Thoracic aorta (tissue), 2 donors: ENCODE measurements around the gene EXO1. TPM values are rescaled to one million over a fixed set of nuclear protein-coding genes. Genes with fewer than 3 reads are reported as not detected.
A peak's percentile ranks its signal among the peaks of the same experiment; 100 is the strongest.
"Not testable (repeated sequence)": the region's sequence is repeated elsewhere in the genome, so short reads cannot be mapped to it uniquely, and the experiment has no call there.

Experiments
- ATAC-seq: fragments of 150-250 bp; one replicate; pipeline ENCODE4 v1.8.0; 2017; ENCODE audit warnings: low read depth; ENCODE audit not compliant: insufficient number of reproducible peaks, low FRiP score
- DNase-seq: peaks from one replicate; pipeline ENCODE4 v3.0.0-alpha.2; 2020; ENCODE audit warnings: low spot score
- H3K27ac ChIP-seq, 2 donors: fragments of 200-600 bp; sonication (generic); 1 replicate in 1 of 2; 2 replicates in 1 of 2; pipeline ENCODE4 v1.5.1; 2016; ENCODE audit warnings: mild to moderate bottlenecking in 2 of 2, moderate library complexity in 2 of 2
- H3K27me3 ChIP-seq: fragments of 200-600 bp; sonication (generic); replicated peaks from 2 replicates; pipeline ENCODE4 v1.6.0; 2016; ENCODE audit warnings: mild to moderate bottlenecking; ENCODE audit not compliant: insufficient read depth
- H3K36me3 ChIP-seq: fragments of 200-600 bp; sonication (generic); one replicate; pipeline ENCODE4 v1.5.1; 2016
- H3K4me1 ChIP-seq, 2 donors: fragments of 200-600 bp; sonication (generic); 1 replicate in 1 of 2; 2 replicates in 1 of 2; pipeline versions ENCODE4 v1.5.1 to v1.6.0; 2016; ENCODE audit warnings: low read depth in 2 of 2, mild to moderate bottlenecking in 1 of 2; ENCODE audit not compliant: control insufficient read depth in 1 of 2
- H3K4me3 ChIP-seq: fragments of 200-600 bp; sonication (generic); 2 replicates; pipeline ENCODE4 v1.5.1; 2016; ENCODE audit warnings: mild to moderate bottlenecking
- H3K9me3 ChIP-seq: fragments of 200-600 bp; sonication (generic); 2 replicates; pipeline ENCODE4 v1.5.1; 2016
- CTCF ChIP-seq: fragments of 200-600 bp; sonication (generic); IDR thresholded peaks from one replicate; pipeline ENCODE4 v1.5.1; 2019; ENCODE audit warnings: antibody characterized with exemption
- total RNA-seq, 2 donors: library from RNA; depleted of rRNA; stranded (reverse); fragments of >200 nt; gene quantifications; one replicate each; pipeline versions ENCODE4 v1.1.0 to v1.2.3, GENCODE V29; 2016

The EXO1 gene
- total RNA-seq, 2 donors from 2014 or later, result 0.42 TPM; not detected in 1

GRCh38 chr1:241825581-241825980 is 22.4 kb upstream of the EXO1 start:
- H3K9me3 ChIP-seq, result no peaks in the 10 kb centered on the region
- no peak for TF ChIP-seq CTCF
- peak overlapping the region; percentile 51 for H3K4me3 ChIP-seq
- H3K27me3 ChIP-seq, result no peaks in the 10 kb centered on the region
- H3K4me1 ChIP-seq, result peaks cover 33 to 43% of the 10 kb centered on the region in 2 donors
- peak overlapping the region in 1 of 2 donors; percentile 66 for H3K27ac ChIP-seq
- no peaks in the 10 kb centered on the region for H3K36me3 ChIP-seq
- DNase-seq (no peak), ATAC-seq (no peak)

- H3K4me3 ChIP-seq, H3K9me3 ChIP-seq, ATAC-seq, H3K36me3 ChIP-seq, DNase-seq, H3K27me3 ChIP-seq: not testable (repeated sequence)
- H3K27ac ChIP-seq, result peak overlapping the region; percentile 6 to 66
- peaks cover 33 to 38% of the 10 kb centered on the region in 2 donors for H3K4me1 ChIP-seq
Measured at GRCh38 chr1:241826613-241827012, 21.4 kb upstream of the EXO1 start.

GRCh38 chr1:241827264-241827663 is 20.7 kb upstream of the EXO1 start:
- no peak overlapping the region for H3K4me3 ChIP-seq
- H3K27me3 ChIP-seq, result no peaks in the 10 kb centered on the region
- ATAC-seq (no peak), DNase-seq (no peak)
- H3K9me3 ChIP-seq, result no peaks in the 10 kb centered on the region
- peak overlapping the region; percentile 6 to 66 for H3K27ac ChIP-seq
- H3K4me1 ChIP-seq, result peaks cover 33 to 38% of the 10 kb centered on the region in 2 donors
- TF ChIP-seq CTCF, result no peak
- no peaks in the 10 kb centered on the region for H3K36me3 ChIP-seq

- Histone ChIP-seq H3K27ac (no peak overlapping the region), H3K4me1 (peaks cover 33 to 38% of the 10 kb centered on the region in 2 donors), H3K36me3 (no peaks in the 10 kb centered on the region), H3K4me3 (no peak overlapping the region), H3K9me3 (no peaks in the 10 kb centered on the region), H3K27me3 (no peaks in the 10 kb centered on the region)
- no peak for DNase-seq
- TF ChIP-seq CTCF, result no peak
- no peak for ATAC-seq
Measured at GRCh38 chr1:241828463-241829021, 19.5 kb upstream of the EXO1 start.

GRCh38 chr1:241829468-241829867 is 18.5 kb upstream of the EXO1 start:
- ATAC-seq (no peak), DNase-seq (no peak)
- no peak overlapping the region for H3K4me3 ChIP-seq
- no peak overlapping the region for H3K27ac ChIP-seq
- peaks cover 33 to 38% of the 10 kb centered on the region in 2 donors for H3K4me1 ChIP-seq
- H3K27me3 ChIP-seq, result no peaks in the 10 kb centered on the region
- no peaks in the 10 kb centered on the region for H3K36me3 ChIP-seq
- no peaks in the 10 kb centered on the region for H3K9me3 ChIP-seq
- no peak for TF ChIP-seq CTCF
